ENCODE results near the gene OSER1.

DNA sequence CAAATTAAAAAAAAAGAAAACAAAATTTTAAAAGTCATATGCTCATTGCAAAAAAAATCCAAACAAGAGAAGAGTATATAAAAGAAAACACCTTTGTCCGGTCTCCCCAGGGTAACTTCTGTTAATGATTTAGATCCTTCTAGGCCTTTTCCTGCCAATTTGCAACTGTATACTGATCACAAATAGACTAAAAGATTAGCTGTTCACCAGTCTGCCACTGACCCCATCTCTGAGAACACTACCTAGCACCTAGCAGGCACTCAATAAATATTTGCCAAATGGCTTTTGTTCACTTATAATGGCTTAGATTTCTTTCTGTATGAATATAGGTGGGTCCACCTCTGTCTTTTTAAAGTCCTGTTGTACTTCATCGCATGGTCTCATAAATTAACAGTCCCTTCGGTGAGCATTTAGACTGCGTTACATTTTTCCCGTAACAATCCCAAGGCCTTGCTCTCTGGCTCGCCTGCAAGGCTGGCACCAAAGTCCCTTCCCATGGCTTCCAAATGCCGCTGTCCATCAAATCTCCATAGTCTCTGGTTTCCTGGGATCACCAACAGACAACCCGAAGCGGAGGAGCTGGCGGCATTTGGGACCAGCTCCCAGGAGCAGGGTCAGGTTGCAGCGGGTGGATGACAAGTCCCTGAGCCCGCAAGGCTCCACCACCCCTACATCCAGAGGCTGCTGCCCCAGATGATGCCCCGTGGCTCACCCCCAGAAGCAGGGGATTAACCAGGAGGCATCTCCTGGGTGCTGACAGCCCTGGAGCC is 35.4 kb downstream of the OSER1 start:
- TF ChIP-seq, protein P1, sequence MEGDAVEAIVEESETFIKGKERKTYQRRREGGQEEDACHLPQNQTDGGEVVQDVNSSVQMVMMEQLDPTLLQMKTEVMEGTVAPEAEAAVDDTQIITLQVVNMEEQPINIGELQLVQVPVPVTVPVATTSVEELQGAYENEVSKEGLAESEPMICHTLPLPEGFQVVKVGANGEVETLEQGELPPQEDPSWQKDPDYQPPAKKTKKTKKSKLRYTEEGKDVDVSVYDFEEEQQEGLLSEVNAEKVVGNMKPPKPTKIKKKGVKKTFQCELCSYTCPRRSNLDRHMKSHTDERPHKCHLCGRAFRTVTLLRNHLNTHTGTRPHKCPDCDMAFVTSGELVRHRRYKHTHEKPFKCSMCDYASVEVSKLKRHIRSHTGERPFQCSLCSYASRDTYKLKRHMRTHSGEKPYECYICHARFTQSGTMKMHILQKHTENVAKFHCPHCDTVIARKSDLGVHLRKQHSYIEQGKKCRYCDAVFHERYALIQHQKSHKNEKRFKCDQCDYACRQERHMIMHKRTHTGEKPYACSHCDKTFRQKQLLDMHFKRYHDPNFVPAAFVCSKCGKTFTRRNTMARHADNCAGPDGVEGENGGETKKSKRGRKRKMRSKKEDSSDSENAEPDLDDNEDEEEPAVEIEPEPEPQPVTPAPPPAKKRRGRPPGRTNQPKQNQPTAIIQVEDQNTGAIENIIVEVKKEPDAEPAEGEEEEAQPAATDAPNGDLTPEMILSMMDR (IDR thresholded peaks at IDR 0.05): no peak
- TF ChIP-seq POLR2A (IDR thresholded peaks at IDR 0.05): no peak

All from lower leg skin (tissue), 3 donors.